ENCODE data around the gene SUN1.
"Not testable (repeated sequence)": the region's sequence is repeated elsewhere in the genome, so short reads cannot be mapped to it uniquely, and the experiment has no call there.

SUN1 gene

DNA sequence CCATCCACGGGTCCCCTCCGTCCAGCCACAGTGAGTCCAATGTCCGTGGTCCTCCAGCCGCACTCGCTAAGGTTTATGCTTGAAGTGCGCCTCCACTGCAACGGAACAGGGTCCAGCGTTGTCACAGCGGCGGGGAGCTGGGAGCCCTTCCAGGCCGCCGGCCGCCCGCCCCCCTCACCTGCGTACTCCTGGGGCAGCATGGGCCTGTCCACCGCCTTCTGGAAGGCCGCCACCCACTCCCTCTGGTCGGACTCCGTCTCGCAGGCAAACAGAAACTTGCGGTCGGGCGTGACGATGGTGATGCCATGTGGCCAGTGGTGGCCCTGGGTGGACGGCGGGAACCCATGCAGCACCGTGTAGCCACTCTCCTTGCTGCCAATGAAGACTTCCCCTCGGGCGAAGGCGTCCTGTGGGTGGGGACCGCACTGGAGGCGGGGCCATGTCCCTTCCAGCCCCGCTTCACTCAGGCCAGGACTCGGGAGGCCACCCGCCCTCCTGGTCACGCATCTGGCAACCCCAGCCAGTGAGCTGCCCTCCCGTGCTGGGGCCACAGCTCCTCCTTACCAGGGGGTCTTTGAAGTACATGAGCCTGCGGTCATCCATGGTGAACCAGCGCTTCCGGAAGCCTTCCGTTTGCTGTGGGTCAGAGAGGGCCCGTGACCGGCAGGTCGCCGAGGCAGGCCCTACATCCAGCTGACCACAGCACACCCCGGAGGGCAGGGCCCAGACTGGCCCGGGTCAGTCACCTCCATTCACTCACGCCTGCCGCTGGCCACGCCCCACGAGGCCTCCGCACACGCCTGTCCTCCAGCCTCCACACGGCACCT lies 66.8 kb downstream of the SUN1 start:
- in situ Hi-C loops (cut with HindIII; ENCODE audit: low sequenced_read_pairs) = no loop called here

DNA sequence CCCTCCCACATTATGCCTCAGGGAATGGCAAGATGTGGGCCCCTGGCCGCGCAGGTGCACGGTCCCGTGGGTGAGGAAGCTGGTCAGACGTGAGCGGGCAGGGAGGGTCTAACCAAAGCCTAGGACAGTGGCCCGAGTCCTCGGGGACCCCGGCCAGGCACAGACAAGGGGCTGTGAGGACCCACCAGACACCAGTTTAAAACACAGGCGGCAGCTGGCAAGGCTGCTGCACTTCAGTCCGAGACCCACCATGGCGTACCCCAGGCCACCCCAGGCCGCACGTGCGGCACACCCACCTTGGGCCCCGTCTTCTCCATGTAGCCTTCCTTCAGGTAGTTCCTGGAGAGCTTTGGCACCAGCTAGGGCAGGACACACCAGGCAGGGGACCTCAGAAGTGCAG lies 67.5 kb downstream of the SUN1 start:
- in situ Hi-C loops (cut with HindIII; ENCODE audit: low sequenced_read_pairs) = no loop called here

DNA sequence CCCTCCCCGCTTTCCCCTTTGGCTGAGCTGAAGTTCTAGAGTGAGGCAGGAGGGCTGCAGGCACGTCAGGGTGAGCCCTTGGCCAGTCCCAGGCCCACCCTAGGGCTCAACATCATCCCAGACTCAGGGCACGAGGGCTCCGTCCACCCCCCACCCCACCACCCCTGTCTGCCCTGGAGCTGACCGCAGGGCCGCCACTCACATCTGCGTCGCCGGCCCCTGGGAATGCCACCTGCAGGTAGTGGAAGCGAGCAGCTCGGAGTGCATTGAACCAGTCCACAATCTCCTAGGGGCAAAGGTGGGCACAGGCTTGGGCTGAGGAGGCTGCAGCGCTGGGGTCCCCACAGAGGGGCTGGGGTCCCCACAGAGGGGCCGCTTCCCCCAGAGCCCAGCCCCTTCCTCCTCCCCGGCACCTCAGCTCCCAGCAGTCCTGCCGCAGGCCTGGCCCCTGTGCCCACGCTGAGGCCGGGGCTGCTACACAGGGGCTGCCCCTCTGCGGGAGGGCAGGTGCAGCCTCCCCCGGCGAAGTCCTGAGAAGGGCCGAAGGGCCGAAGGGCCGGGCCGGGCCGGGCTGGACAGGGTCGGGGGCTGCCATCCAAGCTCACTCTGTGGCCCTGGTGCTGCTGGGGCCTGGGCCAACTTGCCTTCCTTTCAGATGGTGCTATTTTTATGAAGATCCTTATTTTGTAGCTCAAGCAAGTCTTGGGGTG lies 68.2 kb downstream of the SUN1 start:
- in situ Hi-C loops (cut with HindIII; ENCODE audit: low sequenced_read_pairs) = no loop called here

DNA sequence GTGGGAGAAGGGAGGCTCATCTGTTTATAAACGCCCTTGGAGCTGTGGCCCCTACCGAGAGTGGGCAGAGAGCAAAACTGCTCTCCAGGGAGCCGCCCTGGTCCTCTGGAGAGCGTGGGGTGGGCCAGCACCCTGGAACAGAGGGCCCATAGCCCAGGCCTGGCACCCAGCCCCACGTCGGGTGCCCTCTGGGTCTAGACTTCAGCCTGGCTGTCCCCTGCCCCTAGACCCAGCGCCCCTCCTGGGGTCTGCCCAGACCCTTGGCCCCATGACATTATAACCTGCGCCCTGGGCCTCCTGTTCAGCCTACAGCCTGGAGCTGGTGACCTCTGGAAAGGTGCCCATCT lies 68.7 kb downstream of the SUN1 start:
- in situ Hi-C loops (cut with HindIII; ENCODE audit: low sequenced_read_pairs) = no loop called here

DNA sequence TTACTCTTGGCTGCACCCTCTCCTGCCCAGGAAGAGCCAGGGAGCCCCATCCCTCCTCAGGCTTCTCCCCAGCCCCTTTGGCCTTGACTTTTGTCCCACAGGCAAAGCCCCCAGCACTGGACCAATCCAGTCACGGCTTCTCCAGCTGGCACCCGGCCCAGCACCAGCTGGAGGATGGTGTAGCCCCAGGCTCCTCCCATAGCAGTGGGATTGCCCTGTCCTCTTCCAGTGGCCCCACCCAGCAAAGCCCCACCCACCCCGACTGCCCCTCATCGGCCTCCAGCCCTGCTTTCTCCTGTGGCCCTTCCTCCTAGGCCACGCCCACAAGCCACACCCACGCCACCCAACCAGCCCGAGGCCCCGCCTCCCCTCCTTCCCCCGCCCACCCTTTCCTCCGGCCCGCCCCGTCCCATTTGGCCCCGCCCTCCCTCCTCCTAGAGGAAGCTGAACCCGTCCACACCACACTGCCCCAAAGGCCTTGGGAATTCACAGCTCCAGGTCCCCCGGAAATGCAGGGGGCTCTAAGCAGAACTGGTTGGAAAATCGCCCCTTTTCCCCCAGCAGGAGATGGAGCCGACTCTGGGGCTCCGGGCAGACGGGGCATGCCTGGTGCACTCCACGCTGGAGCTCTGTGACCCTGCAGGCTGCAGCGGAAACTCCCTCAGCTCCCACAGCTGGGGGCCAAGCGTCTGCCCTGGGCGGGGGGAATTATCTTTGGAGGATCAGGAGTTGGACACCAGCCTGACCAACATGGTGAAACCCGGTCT lies 69.3 kb downstream of the SUN1 start:
- in situ Hi-C loops (cut with HindIII; ENCODE audit: low sequenced_read_pairs) = no loop called here

DNA sequence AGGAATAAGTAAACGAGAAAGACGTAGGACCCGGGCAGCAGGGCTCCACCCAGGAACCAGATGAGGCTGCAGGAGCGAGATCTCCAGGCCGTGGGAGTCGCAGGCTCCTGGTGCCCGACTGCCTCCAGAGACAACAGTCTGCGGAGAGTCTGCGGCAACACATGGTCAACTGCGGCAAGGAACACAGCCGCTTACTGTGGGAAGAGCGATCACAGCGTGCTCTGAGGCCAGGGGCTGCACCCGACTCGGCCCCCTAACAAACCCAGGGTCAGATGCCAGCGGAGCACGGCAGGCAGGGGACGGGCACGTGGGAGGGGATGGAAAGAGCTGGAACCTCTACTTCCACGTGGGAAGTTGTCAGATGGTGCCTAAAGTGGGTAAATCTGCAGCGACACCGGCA lies 70.7 kb downstream of the SUN1 start:
- in situ Hi-C loops (cut with HindIII; ENCODE audit: low sequenced_read_pairs) = no loop called here

DNA sequence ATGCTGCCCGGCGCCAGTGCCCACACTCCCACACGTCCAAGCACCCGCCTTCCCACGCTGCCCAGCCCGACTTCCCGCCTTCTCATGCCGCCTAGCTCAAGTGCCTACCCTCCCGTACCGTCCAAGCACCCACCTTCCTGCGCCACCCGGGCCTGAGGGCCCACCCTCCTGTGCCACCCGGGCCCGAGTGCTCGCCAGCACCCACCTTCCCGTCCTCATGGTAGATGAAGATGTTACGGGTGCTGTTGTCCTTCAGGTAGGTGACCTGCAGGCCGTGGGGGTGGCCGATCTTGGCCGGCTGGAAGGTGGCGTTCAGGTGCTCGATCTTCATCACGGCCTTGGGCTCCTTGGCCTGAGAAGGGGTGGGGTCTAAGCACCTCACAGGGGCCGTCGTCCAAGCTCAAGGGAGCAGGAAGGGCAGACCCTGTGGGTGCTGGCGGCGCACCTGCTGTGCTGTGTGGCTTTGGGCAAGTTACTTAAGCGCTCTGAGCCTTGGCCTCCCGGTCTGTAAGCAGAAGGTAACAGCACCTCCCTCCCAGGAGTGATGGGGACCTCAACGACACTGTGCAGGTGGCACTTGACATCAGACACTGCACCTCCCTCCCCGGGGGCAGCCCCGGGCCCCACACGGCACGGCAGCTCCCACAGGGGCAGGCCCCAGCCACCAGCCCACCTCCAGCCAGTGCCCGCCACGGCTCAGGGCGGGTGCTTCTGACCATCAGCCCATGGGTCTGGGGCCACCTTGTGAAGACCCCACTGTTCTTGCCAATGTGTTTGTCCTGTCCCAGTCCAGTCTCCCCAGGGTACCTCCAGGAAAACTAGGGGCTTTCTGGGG lies 71.9 kb downstream of the SUN1 start:
- in situ Hi-C loops (cut with HindIII; ENCODE audit: low sequenced_read_pairs) = no loop called here

DNA sequence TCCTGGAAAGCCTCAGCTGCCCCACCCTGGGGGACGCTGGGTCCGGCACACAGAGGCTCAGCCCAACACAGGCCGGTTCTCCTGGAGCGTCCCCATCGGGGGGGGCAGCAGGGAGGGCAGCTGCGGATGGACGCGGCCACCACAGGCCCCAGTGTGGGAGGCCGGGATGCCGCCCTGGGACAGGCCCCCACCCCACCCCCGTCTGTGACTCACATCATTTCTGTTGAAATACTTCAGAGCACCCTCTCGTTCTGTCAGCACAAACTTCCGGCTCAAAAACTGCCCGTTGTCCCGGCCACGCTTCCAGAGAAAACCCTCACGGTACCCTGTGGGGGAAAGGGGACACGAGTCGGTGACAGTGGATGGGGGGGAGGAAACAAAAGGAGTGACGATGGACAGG lies 72.6 kb downstream of the SUN1 start:
- in situ Hi-C loops (cut with HindIII; ENCODE audit: low sequenced_read_pairs) = no loop called here

DNA sequence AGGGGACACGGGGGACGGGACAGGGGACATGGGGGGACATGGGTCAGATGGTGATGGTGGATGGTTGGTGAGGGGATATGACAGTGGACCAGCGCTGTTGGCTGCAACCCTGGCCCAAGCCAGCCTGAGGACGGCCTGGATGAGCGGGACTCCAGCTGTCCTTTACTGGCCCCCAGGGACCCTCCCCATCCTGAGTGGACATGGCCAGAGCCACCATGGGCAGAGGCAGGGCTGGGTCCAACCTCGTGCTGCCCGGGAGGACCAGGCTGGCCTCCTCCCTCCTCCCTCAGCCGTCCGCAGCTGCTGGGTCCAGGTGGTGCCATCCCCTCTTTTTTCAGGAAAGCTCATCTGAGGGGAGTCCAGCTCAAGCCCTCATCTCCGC lies 74.5 kb downstream of the SUN1 start:
- in situ Hi-C loops (cut with HindIII; ENCODE audit: low sequenced_read_pairs) = no loop called here

DNA sequence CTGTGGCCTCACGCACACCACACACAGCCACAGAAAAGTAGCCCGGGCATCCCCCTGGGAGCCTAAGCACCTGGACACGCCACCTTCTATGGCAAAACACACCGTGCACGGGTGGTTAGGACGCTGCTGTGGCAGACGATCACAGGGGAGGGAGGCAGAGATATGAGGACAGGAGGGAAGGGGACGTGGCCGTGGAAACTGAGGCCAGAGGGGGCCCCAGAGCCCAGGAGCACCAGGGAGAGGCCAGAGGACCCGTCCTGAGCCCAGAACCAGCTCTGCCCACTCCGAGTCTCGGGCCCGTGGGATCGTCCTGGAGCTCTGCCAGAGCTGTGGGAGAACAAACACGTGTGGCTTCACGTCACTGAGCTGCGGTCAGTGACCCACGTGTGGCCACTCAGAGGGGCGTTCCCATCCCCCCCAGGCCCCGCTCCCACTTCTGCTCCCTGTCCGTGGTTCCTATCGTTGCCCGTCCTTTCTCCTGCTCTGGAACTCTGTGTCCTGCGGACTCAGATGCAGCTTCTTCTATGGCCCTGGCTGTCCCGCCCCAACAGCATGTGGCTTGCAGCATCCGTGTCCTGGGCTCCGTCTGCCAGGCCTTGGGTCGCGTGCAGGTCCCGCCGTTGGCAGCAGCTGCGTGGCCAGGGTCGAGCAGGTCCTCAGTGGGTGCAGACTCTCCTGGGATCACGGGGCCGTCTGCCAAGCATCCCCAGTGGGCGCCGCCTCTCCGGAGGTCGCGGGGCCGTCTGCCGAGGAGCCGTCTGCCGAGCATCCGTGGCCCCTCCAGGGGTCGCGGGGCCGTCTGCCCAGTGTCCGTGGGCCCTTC lies 75.1 kb downstream of the SUN1 start:
- in situ Hi-C loops (cut with HindIII; ENCODE audit: low sequenced_read_pairs) = no loop called here

DNA sequence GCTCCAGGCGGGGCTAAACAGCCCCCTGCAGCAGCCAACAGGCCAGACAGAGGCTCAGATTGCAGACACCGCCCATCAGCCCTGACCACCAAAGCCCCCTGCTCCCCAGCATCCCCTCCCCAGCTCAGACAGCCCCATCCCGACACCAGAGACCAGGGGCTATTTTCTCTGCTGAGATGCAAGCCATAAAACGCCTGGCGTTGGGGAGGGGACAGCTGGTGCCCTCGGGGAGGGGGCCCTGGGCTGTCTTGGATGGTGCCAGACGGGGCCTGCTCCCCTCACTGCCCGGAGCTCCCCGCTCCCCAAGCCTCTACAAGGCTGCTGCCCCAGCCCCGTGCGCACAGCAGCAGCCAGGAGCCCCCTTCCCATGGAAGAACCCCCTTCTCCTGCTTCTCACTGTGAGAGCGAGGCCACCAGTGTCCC lies 75.9 kb downstream of the SUN1 start:
- in situ Hi-C loops (cut with HindIII; ENCODE audit: low sequenced_read_pairs) = no loop called here

DNA sequence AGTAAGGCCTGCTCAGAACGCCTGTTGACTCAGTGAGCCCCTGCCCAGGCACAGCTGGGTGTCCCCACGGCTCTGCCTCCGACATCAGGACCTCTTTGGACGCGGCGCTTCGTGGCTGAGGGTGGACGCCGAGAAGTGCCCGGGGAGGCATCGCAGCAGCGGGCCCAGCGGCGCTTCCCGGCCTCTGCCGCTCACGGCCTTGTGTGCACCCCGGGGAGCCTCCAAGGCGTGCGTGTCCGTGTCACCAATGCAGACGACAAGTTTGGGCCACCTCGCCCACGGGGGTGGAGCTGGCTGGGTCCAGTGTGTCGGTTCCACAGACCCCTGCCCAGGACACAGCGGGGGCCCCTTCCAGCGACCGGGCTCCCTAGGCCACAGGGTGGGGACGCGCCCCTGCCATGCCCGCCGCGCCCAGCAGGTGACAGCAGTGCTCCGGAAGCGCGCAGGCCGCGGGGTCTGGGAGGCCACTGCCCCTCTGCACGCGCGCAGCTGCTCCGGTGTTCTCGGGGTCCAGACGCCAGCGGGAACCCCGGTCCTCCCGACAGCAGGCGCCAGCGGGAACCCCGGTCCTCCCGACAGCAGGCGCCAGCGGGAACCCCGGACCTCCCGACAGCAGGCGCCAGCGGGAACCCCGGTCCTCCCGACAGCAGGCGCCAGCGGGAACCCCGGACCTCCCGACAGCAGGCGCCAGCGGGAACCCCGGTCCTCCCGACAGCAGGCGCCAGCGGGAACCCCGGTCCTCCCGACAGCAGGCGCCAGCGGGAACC lies 76.5 kb downstream of the SUN1 start:
- in situ Hi-C loops (cut with HindIII; ENCODE audit: low sequenced_read_pairs) = not testable (repeated sequence)

DNA sequence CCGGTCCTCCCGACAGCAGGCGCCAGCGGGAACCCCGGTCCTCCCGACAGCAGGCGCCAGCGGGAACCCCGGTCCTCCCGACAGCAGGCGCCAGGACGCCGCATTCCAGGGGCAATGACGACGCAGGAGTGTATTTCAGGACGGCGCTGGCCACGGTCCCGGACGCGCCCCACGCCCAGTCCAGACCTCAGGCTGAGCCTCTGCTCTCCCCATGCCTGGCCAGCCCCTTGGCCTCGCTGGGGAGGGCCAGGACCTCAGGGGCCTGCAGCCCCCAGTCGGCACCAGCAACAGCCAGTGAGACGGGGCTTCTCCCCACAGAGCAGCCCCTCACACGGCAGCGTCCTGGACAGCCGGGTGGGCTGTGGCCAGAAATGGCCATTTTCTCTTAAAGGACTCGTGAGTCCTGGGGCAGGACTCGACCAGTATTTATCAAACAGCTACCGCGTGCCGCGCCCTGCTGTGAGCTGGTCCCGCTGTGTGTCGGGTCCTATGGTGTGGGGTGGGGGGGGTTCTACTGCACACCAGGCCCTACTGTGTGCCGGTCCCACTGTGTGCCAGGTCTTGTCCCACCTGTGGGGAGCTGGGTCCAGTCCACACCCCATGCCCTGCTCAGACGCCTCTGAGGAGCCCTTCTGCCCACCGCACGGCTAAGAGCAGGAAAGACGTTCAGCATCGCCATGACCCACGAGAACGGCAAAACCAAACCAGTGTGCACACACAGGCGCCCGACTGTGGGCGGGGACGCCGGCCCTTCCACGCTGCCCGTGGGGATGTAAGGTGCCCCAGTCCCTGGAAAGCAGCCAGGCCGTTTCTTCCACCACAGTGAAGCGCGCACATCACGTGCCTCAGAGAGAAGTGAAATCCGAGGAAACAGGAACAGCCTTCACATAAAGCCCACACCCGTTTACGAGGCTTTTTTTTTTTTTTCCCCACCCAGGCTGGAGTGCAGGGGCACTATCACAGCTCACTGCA lies 77.4 kb downstream of the SUN1 start:
- in situ Hi-C loops (cut with HindIII; ENCODE audit: low sequenced_read_pairs) = no loop called here

DNA sequence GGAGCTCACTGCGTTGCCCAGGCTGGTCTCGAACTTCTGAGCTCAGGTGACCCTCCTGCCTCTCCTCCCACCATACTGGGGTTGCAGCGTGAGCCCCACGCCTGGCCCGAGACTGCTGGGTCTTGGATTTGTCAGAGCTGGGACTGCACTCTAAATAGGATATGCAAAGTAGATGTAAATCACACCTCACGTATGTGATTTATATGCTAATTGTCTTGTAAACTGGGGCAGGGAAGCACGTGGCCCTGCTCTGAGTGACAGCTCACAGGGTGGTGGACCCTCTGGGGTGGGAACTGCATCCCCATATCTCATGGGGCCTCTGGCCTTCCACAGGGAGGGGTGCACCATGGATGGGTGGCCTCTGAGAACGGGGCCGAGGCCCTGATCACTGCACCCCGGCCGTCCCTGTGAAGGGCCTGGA lies 78.2 kb downstream of the SUN1 start:
- in situ Hi-C loops (cut with HindIII; ENCODE audit: low sequenced_read_pairs) = no loop called here

DNA sequence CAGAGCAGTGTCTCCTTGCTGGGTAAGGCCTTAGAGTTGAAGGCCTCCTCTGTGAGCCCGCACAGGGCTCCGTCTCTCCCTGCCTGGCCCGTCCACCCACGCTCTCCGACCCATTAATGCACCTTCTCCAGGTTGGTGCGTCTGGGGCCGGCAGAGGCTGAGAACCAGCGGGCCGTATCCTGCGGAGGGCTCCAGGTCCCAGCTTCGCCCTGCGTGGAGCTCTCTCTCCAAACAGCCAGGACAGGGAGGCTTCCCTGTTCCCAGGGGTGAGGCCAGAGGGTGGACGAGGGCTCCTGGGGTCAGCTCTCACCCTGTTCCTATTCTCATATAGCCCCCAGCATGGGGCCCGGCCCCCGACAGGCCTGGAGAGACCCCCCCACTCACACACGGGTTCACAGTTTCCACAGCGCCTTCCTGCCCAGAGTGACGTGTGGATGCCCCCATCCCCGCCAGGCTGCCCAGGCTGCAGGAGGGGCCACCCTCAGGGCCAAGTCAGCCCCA lies 78.7 kb downstream of the SUN1 start:
- in situ Hi-C loops (cut with HindIII; ENCODE audit: low sequenced_read_pairs) = no loop called here

DNA sequence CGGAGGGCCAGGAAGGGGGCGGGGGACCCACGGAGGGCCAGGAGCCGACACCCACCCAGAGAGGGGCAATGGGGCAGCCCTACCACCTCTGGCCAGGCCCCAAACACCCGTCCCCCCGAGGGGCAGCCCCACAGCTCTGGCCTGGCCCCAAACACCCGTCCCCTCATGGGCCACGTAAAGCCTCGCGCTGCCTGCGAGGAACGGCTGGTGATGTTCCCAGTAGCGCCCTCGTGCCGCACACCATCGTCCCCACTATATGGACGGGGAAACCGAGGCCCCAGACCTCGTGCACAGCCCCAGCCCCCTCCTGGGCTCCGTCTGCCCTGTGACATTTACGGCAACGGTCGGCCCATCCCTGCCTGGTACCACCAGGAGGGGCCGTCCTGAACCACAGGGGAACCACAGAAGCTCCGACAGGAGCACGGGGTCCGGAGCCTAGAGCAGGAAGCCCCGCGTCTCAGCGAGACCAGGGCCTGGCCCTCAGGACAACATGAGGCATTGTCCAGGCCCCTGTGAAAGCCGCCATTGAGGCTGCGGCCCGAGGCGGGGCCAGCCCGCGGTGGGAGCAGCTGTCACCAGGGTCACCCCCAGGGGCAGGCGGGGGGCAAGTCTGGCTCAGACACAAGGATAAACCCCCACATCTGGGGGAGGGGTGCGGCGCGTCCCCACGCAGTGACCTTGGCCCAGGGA lies 79.7 kb downstream of the SUN1 start:
- in situ Hi-C loops (cut with HindIII; ENCODE audit: low sequenced_read_pairs) = no loop called here

DNA sequence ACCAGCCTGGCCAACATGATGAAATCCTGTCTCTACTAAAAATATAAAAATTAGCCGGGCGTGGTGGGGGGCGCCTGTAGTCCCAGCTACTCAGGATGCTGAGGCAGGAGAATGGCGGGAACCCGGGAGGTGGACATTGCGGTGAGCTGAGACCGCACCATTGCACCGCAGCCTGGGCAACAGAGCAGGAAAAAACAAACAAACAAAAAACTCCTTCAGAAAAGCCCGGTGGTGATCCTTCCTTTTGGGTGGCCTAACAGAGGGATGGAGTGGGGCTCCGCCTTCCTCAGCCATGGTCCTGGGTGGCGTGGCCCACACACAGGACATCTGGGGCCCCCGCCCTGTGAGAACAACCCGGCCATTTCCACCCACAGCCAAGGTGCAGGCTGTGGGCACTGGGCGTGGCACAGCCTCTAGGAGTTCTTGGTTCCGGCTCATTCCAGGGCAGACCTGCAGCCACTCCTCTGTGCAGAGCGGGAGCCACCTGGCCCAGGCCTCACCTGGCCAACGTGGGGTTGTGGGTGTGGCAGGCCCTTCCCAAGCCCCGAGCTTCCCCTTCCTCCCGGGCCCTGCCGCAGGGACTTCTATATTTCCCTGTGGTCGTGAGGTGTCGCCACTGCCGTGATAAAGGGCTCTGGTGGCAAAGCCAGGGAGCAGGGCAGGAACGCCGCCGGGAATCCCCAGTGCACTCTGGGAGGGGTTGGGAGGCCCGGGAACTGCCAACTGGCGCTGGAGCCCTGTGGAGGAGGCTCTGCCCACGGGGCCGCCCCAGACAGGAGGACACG lies 81.7 kb downstream of the SUN1 start:
- in situ Hi-C loops (cut with HindIII; ENCODE audit: low sequenced_read_pairs) = no loop called here

Measured in endothelial cell of hepatic sinusoid (primary cell).